Neural cell (in vitro differentiated cells): ENCODE results near the gene TOM1. TPM values are rescaled to one million over a fixed set of nuclear protein-coding genes. Genes with fewer than 3 reads are reported as not detected.

Experiments used
- H2AFZ ChIP-seq: fragments of 200-600, 300-800 bp; sonication (generic), shearing (Covaris generic); 2 replicates; pipeline ENCODE4 v1.6.0; 2014; ENCODE audit warnings: low read depth, mild to moderate bottlenecking, antibody characterized with exemption, low read length, moderate library complexity
- H3F3A ChIP-seq: fragments of 200-600 bp; shearing (Covaris generic); 2 replicates; pipeline ENCODE4 v1.6.1; 2016; ENCODE audit warnings: mild to moderate bottlenecking, moderate library complexity, mixed read lengths, antibody characterized with exemption, low read length; ENCODE audit not compliant: insufficient read depth, poor library complexity, severe bottlenecking
- H3K27ac ChIP-seq: fragments of 200-600, 300-800 bp; sonication (generic), shearing (Covaris generic); 2 replicates; pipeline ENCODE4 v1.5.1; 2014; ENCODE audit warnings: mild to moderate bottlenecking, low read length, moderate library complexity
- H3K27me3 ChIP-seq: fragments of 300-800, 200-600 bp; sonication (generic), shearing (Covaris generic); 2 replicates; pipeline ENCODE4 v1.6.0; 2014; ENCODE audit warnings: mild to moderate bottlenecking, low read depth, low read length, moderate library complexity; ENCODE audit not compliant: insufficient read depth
- H3K36me3 ChIP-seq: fragments of 300-800, 200-600 bp; sonication (generic), shearing (Covaris generic); 2 replicates; pipeline ENCODE4 v1.5.1; 2014; ENCODE audit warnings: mild to moderate bottlenecking, antibody characterized with exemption, low read length, moderate library complexity; ENCODE audit not compliant: insufficient read depth
- H3K4me2 ChIP-seq: fragments of 300-800, 200-600 bp; sonication (generic), shearing (Covaris generic); 2 replicates; pipeline ENCODE4 v1.6.0; 2014; ENCODE audit warnings: mild to moderate bottlenecking, low read length
- H3K4me3 ChIP-seq: fragments of 300-800, 200-600 bp; sonication (generic), shearing (Covaris generic); 2 replicates; pipeline ENCODE4 v1.5.1; 2014; ENCODE audit warnings: mild to moderate bottlenecking, low read length, moderate library complexity
- H3K79me2 ChIP-seq: fragments of 200-600 bp; shearing (Covaris generic); replicated peaks from 2 replicates; pipeline ENCODE4 v1.6.0; 2014; ENCODE audit warnings: mild to moderate bottlenecking, low read length, moderate library complexity; ENCODE audit not compliant: insufficient read depth
- H3K9ac ChIP-seq: fragments of 300-800, 200-600 bp; sonication (generic), shearing (Covaris generic); 2 replicates; pipeline ENCODE4 v1.6.1; 2016; ENCODE audit warnings: mild to moderate bottlenecking, low read length, mixed read lengths
- H3K9me2 ChIP-seq: fragments of 200-600 bp; shearing (Covaris generic); 2 replicates; pipeline ENCODE4 v1.6.1; 2016; ENCODE audit warnings: mild to moderate bottlenecking, low read length, mixed read lengths; ENCODE audit not compliant: insufficient read depth
- H3K9me3 ChIP-seq: fragments of 200-600, 300-800 bp; sonication (generic), shearing (Covaris generic); 2 replicates; pipeline ENCODE4 v1.6.1; 2016; ENCODE audit warnings: mild to moderate bottlenecking, mixed run types, low read length, moderate library complexity, mixed read lengths
- H4K20me1 ChIP-seq: fragments of 200-600 bp; shearing (Covaris generic); 2 replicates; pipeline ENCODE4 v1.6.1; 2016; ENCODE audit warnings: mild to moderate bottlenecking, mixed run types; ENCODE audit not compliant: insufficient read depth
- EP300 ChIP-seq: fragments of 450-650 bp; conservative IDR thresholded peaks from 2 replicates; pipeline ENCODE4 v1.6.1; 2014; ENCODE audit warnings: antibody characterized with exemption, mild to moderate bottlenecking, moderate library complexity; ENCODE audit not compliant: poor library complexity, severe bottlenecking
- EZH2 ChIP-seq: fragments of 200-600, 300-800 bp; shearing (Covaris generic), sonication (generic); IDR thresholded peaks from 2 replicates; pipeline ENCODE4 v1.6.1; 2014; ENCODE audit warnings: antibody characterized with exemption, low read length, borderline replicate concordance, mild to moderate bottlenecking; ENCODE audit not compliant: insufficient read depth, poor library complexity, severe bottlenecking
- MXI1 ChIP-seq: fragments of 450-650 bp; conservative IDR thresholded peaks from 2 replicates; pipeline ENCODE4 v1.6.1; 2014; ENCODE audit warnings: antibody characterized with exemption, mild to moderate bottlenecking; ENCODE audit not compliant: poor library complexity, severe bottlenecking
- POLR2AphosphoS5 ChIP-seq: IDR thresholded peaks from 2 replicates; pipeline ENCODE4 v1.6.1; 2012
- RAD21 ChIP-seq: fragments of 450-650 bp; conservative IDR thresholded peaks from 2 replicates; pipeline ENCODE4 v1.6.1; 2014; ENCODE audit warnings: antibody characterized with exemption, mild to moderate bottlenecking, moderate library complexity
- REST ChIP-seq: IDR thresholded peaks from 2 replicates; pipeline ENCODE4 v1.6.1; 2012; ENCODE audit warnings: borderline replicate concordance
- SMC3 ChIP-seq: fragments of 450-650 bp; conservative IDR thresholded peaks from 2 replicates; pipeline ENCODE4 v1.6.1; 2014; ENCODE audit warnings: antibody characterized with exemption, mild to moderate bottlenecking, moderate library complexity; ENCODE audit not compliant: poor library complexity
- TAF1 ChIP-seq: IDR thresholded peaks from 2 replicates; pipeline ENCODE4 v1.6.1; 2012; ENCODE audit warnings: low read depth
- polyA plus RNA-seq: library from polyadenylated mRNA; depleted of rRNA; stranded (reverse); fragments of >200 nt; gene quantifications from 2 replicates; pipeline ENCODE4 v1.2.3, GENCODE V29; 2014
- TF ChIP-seq, protein P1 (sequence below): fragments of 450-650 bp; IDR thresholded peaks from 2 replicates; pipeline ENCODE4 v1.5.1; 2014; ENCODE audit warnings: antibody characterized with exemption, mild to moderate bottlenecking, moderate library complexity; ENCODE audit not compliant: poor library complexity, severe bottlenecking

TOM1 gene
- polyA plus RNA-seq, 1 donor from 2014 or later: 13.3 TPM

DNA sequence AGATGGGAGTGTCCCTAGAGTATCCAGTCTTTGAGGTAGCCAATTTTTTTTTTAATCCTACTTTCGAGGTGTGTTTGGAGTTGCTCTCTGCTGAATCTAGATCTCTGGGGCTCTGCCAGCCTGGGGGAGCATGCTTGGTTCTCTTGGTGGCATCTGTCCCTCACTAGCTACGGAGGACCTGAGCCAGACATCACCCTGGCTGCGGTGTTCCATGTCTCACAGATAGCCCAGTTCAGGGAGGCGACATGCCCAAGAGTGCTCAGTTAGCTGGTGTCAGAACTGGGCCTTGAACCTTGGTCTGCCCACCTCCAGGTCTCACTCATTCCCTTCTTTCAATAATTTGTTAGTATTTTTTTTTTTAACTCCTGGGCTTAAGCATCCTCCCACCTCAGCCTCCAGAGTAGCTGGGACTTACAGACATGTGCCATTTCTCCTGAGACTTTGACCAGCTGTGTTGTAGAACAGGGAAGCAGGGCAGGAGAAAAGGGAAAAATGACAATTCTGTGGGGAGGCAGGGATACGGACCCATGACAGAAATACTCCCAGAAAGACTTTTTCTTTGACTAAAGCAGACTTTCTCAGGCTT is 81.8 kb downstream of the TOM1 start:
- H3K79me2 ChIP-seq: no peaks in the 10 kb centered on the region

GRCh38 chr22:35383679-35384071 is 84.0 kb downstream of the TOM1 start:
- Histone ChIP-seq H3K9me3 (no peaks in the 10 kb centered on the region), H2AFZ (no peak overlapping the region), H3K4me2 (no peak overlapping the region), H4K20me1 (no peaks in the 10 kb centered on the region), H3K27me3 (peaks cover 13% of the 10 kb centered on the region), H3K9ac (no peak overlapping the region), H3K79me2 (no peaks in the 10 kb centered on the region), H3K9me2 (no peaks in the 10 kb centered on the region), H3K27ac (no peak overlapping the region), H3F3A (no peaks in the 10 kb centered on the region), H3K4me3 (no peak overlapping the region), H3K36me3 (no peaks in the 10 kb centered on the region)
- TF ChIP-seq SMC3: no peak
- TF ChIP-seq POLR2AphosphoS5: no peak
- no peak for TF ChIP-seq REST
- TF ChIP-seq, protein P1, sequence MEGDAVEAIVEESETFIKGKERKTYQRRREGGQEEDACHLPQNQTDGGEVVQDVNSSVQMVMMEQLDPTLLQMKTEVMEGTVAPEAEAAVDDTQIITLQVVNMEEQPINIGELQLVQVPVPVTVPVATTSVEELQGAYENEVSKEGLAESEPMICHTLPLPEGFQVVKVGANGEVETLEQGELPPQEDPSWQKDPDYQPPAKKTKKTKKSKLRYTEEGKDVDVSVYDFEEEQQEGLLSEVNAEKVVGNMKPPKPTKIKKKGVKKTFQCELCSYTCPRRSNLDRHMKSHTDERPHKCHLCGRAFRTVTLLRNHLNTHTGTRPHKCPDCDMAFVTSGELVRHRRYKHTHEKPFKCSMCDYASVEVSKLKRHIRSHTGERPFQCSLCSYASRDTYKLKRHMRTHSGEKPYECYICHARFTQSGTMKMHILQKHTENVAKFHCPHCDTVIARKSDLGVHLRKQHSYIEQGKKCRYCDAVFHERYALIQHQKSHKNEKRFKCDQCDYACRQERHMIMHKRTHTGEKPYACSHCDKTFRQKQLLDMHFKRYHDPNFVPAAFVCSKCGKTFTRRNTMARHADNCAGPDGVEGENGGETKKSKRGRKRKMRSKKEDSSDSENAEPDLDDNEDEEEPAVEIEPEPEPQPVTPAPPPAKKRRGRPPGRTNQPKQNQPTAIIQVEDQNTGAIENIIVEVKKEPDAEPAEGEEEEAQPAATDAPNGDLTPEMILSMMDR: no peak
- TF ChIP-seq RAD21: no peak
- no peak for TF ChIP-seq MXI1
- no peak for TF ChIP-seq EZH2

More for the DNA sequence above, 81.8 kb downstream of the TOM1 start:
- TF ChIP-seq MXI1: no peak
- no peak for TF ChIP-seq EP300
- no peak for TF ChIP-seq TAF1
- no peak for TF ChIP-seq RAD21
- TF ChIP-seq POLR2AphosphoS5: no peak
- no peak for TF ChIP-seq SMC3
- no peak for TF ChIP-seq REST
- no peak for TF ChIP-seq EZH2
- TF ChIP-seq, protein P1: no peak
- no peaks in the 10 kb centered on the region for H3K9me3 ChIP-seq
- peaks cover 13% of the 10 kb centered on the region for H3K27me3 ChIP-seq
- H3F3A ChIP-seq: no peaks in the 10 kb centered on the region
- peak overlapping the region; percentile 61 for H3K4me3 ChIP-seq
- no peak overlapping the region for H2AFZ ChIP-seq
- H3K9ac ChIP-seq: no peak overlapping the region
- H3K36me3 ChIP-seq: no peaks in the 10 kb centered on the region
- H3K27ac ChIP-seq: no peak overlapping the region
- no peaks in the 10 kb centered on the region for H4K20me1 ChIP-seq
- no peaks in the 10 kb centered on the region for H3K9me2 ChIP-seq
- H3K4me2 ChIP-seq: no peak overlapping the region
